ENCODE results near the gene TRPC6.

DNA sequence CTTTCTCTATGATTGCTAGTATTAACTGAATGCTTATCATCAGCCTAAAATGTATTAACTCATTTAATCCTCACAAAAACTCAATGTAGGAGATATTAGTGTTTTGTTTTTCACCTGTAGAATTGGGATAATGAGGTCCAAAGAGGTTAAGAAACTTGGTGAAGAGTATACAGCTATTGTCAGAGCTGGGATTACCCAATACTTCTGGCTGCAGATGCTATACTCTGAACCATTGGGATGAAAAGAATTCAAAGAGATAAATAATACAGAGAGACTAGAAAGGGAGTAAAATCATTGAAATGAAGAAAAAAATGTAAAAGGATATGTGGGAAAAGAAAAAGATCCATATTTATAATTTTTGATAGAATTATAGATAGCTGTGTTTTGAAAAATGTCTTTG is 137.1 kb downstream of the TRPC6 start:
- TF ChIP-seq, protein P1, sequence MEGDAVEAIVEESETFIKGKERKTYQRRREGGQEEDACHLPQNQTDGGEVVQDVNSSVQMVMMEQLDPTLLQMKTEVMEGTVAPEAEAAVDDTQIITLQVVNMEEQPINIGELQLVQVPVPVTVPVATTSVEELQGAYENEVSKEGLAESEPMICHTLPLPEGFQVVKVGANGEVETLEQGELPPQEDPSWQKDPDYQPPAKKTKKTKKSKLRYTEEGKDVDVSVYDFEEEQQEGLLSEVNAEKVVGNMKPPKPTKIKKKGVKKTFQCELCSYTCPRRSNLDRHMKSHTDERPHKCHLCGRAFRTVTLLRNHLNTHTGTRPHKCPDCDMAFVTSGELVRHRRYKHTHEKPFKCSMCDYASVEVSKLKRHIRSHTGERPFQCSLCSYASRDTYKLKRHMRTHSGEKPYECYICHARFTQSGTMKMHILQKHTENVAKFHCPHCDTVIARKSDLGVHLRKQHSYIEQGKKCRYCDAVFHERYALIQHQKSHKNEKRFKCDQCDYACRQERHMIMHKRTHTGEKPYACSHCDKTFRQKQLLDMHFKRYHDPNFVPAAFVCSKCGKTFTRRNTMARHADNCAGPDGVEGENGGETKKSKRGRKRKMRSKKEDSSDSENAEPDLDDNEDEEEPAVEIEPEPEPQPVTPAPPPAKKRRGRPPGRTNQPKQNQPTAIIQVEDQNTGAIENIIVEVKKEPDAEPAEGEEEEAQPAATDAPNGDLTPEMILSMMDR (IDR thresholded peaks at IDR 0.05) = no peak
- TF ChIP-seq POLR2A (IDR thresholded peaks at IDR 0.05) = no peak

Data from right lobe of liver (tissue), 4 donors.